OCI-LY7 (cell line): Measurements from ENCODE around the gene WWOX.

ENCODE experiments used
- EZH2phosphoT487 ChIP-seq: fragments of 200-600 bp; sonication (generic); IDR thresholded peaks from 2 replicates; pipeline ENCODE4 v1.6.1; 2018; ENCODE audit warnings: low read depth, borderline replicate concordance, mild to moderate bottlenecking, mixed run types, antibody characterized with exemption, low read length, moderate library complexity, mixed read lengths
- TF ChIP-seq, protein P1 (sequence below): fragments of 200-600 bp; sonication (generic); conservative IDR thresholded peaks from 2 replicates; pipeline ENCODE4 v1.5.1; 2014; ENCODE audit warnings: mild to moderate bottlenecking, antibody characterized with exemption, low read length, moderate library complexity, mixed read lengths

DNA sequence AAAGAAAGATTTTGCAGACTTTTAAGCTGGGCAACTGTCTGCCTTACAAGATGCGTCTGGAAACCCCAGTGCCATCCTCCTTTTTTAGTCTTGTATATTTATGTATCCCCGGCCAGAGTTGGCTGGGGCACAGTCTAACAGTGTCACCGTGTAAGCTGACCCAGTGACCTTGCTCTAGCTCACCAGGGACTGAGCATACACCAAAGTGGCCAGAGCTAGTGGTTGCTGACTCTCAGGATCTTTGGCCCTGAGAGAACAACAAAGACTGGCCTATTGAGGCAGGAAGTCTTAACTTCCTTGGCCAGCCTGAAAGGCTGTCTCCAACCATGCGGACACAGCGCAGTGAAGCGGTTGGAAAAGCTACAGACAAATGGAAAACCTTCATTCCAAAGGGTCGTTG lies 745.2 kb downstream of the WWOX start:
- TF ChIP-seq EZH2phosphoT487, result no peak
- TF ChIP-seq, protein P1, sequence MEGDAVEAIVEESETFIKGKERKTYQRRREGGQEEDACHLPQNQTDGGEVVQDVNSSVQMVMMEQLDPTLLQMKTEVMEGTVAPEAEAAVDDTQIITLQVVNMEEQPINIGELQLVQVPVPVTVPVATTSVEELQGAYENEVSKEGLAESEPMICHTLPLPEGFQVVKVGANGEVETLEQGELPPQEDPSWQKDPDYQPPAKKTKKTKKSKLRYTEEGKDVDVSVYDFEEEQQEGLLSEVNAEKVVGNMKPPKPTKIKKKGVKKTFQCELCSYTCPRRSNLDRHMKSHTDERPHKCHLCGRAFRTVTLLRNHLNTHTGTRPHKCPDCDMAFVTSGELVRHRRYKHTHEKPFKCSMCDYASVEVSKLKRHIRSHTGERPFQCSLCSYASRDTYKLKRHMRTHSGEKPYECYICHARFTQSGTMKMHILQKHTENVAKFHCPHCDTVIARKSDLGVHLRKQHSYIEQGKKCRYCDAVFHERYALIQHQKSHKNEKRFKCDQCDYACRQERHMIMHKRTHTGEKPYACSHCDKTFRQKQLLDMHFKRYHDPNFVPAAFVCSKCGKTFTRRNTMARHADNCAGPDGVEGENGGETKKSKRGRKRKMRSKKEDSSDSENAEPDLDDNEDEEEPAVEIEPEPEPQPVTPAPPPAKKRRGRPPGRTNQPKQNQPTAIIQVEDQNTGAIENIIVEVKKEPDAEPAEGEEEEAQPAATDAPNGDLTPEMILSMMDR, result no peak
